HepG2 (cell line): ENCODE results near the gene INAFM2. TPM values are rescaled to one million over a fixed set of nuclear protein-coding genes. Genes with fewer than 3 reads are reported as not detected.

Source experiments
- ADNP ChIP-seq: sonication (generic); formaldehyde crosslinking; IDR thresholded peaks from 2 replicates; pipeline ENCODE4 v1.4.0; 2020; ENCODE audit warnings: missing genetic modification reagents
- AKAP8 ChIP-seq: sonication (generic); formaldehyde crosslinking; IDR thresholded peaks from 2 replicates; pipeline ENCODE4 v1.5.1; 2020; ENCODE audit warnings: mild to moderate bottlenecking, missing genetic modification reagents
- CBFB ChIP-seq: sonication (generic); formaldehyde crosslinking; IDR thresholded peaks from 2 replicates; pipeline ENCODE4 v1.4.0; 2020; ENCODE audit warnings: missing genetic modification reagents
- CENPX ChIP-seq: sonication (generic); formaldehyde crosslinking; IDR thresholded peaks from 2 replicates; pipeline ENCODE4 v1.9.0; 2021; ENCODE audit warnings: mild to moderate bottlenecking, missing genetic modification reagents, moderate library complexity
- E2F5 ChIP-seq: sonication (generic); formaldehyde crosslinking; conservative IDR thresholded peaks from 2 replicates; pipeline ENCODE4 v1.4.0; 2020; ENCODE audit warnings: missing genetic modification reagents
- ESRRA ChIP-seq: sonication (generic); formaldehyde crosslinking; IDR thresholded peaks from 2 replicates; pipeline ENCODE4 v1.5.1; 2020; ENCODE audit warnings: mild to moderate bottlenecking, low read depth, missing genetic modification reagents
- GLI4 ChIP-seq: sonication (generic); formaldehyde crosslinking; IDR thresholded peaks from 2 replicates; pipeline ENCODE4 v1.5.1; 2020; ENCODE audit warnings: missing genetic modification reagents, mild to moderate bottlenecking, moderate library complexity, borderline replicate concordance
- HNRNPUL1 ChIP-seq: fragments of 200-400 bp; formaldehyde crosslinking; IDR thresholded peaks from 2 replicates; pipeline ENCODE4 v1.6.1; 2017; ENCODE audit warnings: low read depth, mild to moderate bottlenecking, low read length, moderate library complexity
- MED13 ChIP-seq: sonication (generic); formaldehyde crosslinking; IDR thresholded peaks from 2 replicates; pipeline ENCODE4 v1.5.0; 2020; ENCODE audit warnings: missing genetic modification reagents
- NR0B2 ChIP-seq: sonication (generic); formaldehyde crosslinking; IDR thresholded peaks from 2 replicates; pipeline ENCODE4 v1.4.0; 2020; ENCODE audit warnings: mild to moderate bottlenecking, missing genetic modification reagents
- PHF5A ChIP-seq: IDR thresholded peaks from one replicate; pipeline ENCODE4 v1.6.1; 2018; ENCODE audit warnings: low read depth, missing genetic modification reagents; ENCODE audit not compliant: unreplicated experiment
- SP1 ChIP-seq, 2 experiments: fragments of 450-650 bp in 1 of 2; sonication (generic) in 1 of 2; formaldehyde crosslinking in 1 of 2; IDR thresholded peaks; 2 replicates each; pipeline versions ENCODE4 v1.4.0 to v1.6.1; 2016 to 2020; ENCODE audit warnings: missing genetic modification reagents in 1 of 2
- STAG1 ChIP-seq: sonication (generic); formaldehyde crosslinking; IDR thresholded peaks from 2 replicates; pipeline ENCODE4 v1.4.0; 2020; ENCODE audit warnings: missing genetic modification reagents
- TEAD3 ChIP-seq: optimal IDR thresholded peaks from 2 replicates; pipeline ENCODE3; 2016; ENCODE audit warnings: borderline replicate concordance
- TOE1 ChIP-seq: sonication (generic); formaldehyde crosslinking; IDR thresholded peaks from 2 replicates; pipeline ENCODE4 v1.4.0; 2020; ENCODE audit warnings: mild to moderate bottlenecking, missing genetic modification reagents
- XBP1 ChIP-seq: sonication (generic); formaldehyde crosslinking; IDR thresholded peaks from 2 replicates; pipeline ENCODE4 v1.5.0; 2020; ENCODE audit warnings: missing genetic modification reagents
- ZBTB34 ChIP-seq: sonication (generic); formaldehyde crosslinking; IDR thresholded peaks from 2 replicates; pipeline ENCODE4 v1.8.0; 2022; ENCODE audit warnings: mild to moderate bottlenecking, missing genetic modification reagents
- ZEB1 ChIP-seq: IDR thresholded peaks from 2 replicates; pipeline ENCODE4 v1.6.1; 2012; ENCODE audit warnings: mild to moderate bottlenecking, low read depth, inconsistent platforms; ENCODE audit not compliant: insufficient replicate concordance
- ZNF235 ChIP-seq: sonication (generic); formaldehyde crosslinking; IDR thresholded peaks from 2 replicates; pipeline ENCODE4 v1.8.1; 2023; ENCODE audit warnings: mild to moderate bottlenecking, missing genetic modification reagents, borderline replicate concordance
- ZNF33B ChIP-seq: sonication (generic); formaldehyde crosslinking; IDR thresholded peaks from 2 replicates; pipeline ENCODE4 v1.5.1; 2020; ENCODE audit warnings: mild to moderate bottlenecking, missing genetic modification reagents
- ZNF512 ChIP-seq: sonication (generic); formaldehyde crosslinking; IDR thresholded peaks from 2 replicates; pipeline ENCODE4 v1.4.0; 2020; ENCODE audit warnings: mild to moderate bottlenecking, missing genetic modification reagents
- ZNF550 ChIP-seq: sonication (generic); formaldehyde crosslinking; IDR thresholded peaks from 2 replicates; pipeline ENCODE4 v1.4.0; 2020; ENCODE audit warnings: mild to moderate bottlenecking, missing genetic modification reagents, borderline replicate concordance
- ZNF576 ChIP-seq: sonication (generic); formaldehyde crosslinking; IDR thresholded peaks from 2 replicates; pipeline ENCODE4 v1.4.0; 2020; ENCODE audit warnings: mild to moderate bottlenecking, missing genetic modification reagents
- ZNF790 ChIP-seq: sonication (generic); formaldehyde crosslinking; IDR thresholded peaks from 2 replicates; pipeline ENCODE4 v1.8.0; 2022; ENCODE audit warnings: missing genetic modification reagents, mild to moderate bottlenecking, borderline replicate concordance
- ZSCAN31 ChIP-seq: sonication (generic); formaldehyde crosslinking; IDR thresholded peaks from 2 replicates; pipeline ENCODE4 v1.5.0; 2020; ENCODE audit warnings: low read depth, mild to moderate bottlenecking, missing genetic modification reagents
- polyA plus RNA-seq, 8 experiments: library from polyadenylated mRNA; depleted of rRNA in 3 of 8; stranded (reverse) in 7 of 8; unstranded in 1 of 8; fragments of >200 nt; fragmentation: Illumina TruSeq in 4 of 8; extraction: Trizol in 4 of 8; gene quantifications; 2 replicates each; pipeline versions ENCODE4 v1.2.1 to v1.2.3, GENCODE V29; 2011 to 2016; ENCODE audit warnings: low read depth in 4 of 8, missing spikeins in 1 of 8, mixed read lengths in 1 of 8; ENCODE audit not compliant: insufficient read depth in 1 of 8
- total RNA-seq, 5 experiments: library from RNA; depleted of rRNA; stranded (reverse); fragments of >200 nt; fragmentation: Illumina TruSeq; extraction: Trizol; gene quantifications; 2 replicates each; pipeline ENCODE4 v1.2.3, GENCODE V29; 2016; ENCODE audit warnings: low read depth in 1 of 5

The INAFM2 gene
- total and polyA plus RNA-seq, 2 of the 13 experiments (the other 11 are each of a cell fraction or from before 2014, with no cell fraction given) = 5.5 to 6.5 TPM

GRCh38 chr15:40367686-40368611 lies 44.5 kb downstream of the INAFM2 start (continued):
- TF ChIP-seq NR0B2 (CRISPR knock-in tag) = peak; percentile 90
- TF ChIP-seq ZSCAN31 (CRISPR knock-in tag) = peak; percentile 89
- TF ChIP-seq TEAD3 (CRISPR knock-in tag) = peak; percentile 53
- peak; percentile 68 for TF ChIP-seq STAG1 (CRISPR knock-in tag)
- TF ChIP-seq E2F5 (CRISPR knock-in tag) = peak; percentile 80
- TF ChIP-seq ESRRA (CRISPR knock-in tag) = peak; percentile 67; the same call in 1 of the 2 replicates
- no peak for TF ChIP-seq CENPX (CRISPR knock-in tag)
- TF ChIP-seq ZEB1 = no peak
- TF ChIP-seq ZNF576 (CRISPR knock-in tag) = no peak
- TF ChIP-seq ZBTB34 (CRISPR knock-in tag) = no peak
- TF ChIP-seq GLI4 (CRISPR knock-in tag) = peak; percentile 92
- TF ChIP-seq ZNF550 (CRISPR knock-in tag) = no peak; the same call in 1 of the 2 replicates
- TF ChIP-seq TOE1 = peak; percentile 70; the same call in 1 of the 2 replicates
- 0 out of 2 replicates have a peak, but pooled peaks have one; percentile 36 for TF ChIP-seq XBP1
- no peak for TF ChIP-seq ZNF512 (CRISPR knock-in tag)
- peak; percentile 72; the same call in 1 of the 2 replicates for TF ChIP-seq AKAP8
- TF ChIP-seq ZNF33B (CRISPR knock-in tag) = peak; percentile 99
- TF ChIP-seq ZNF790 (CRISPR knock-in tag) = peak; percentile 55; the same call in 1 of the 2 replicates
- TF ChIP-seq CBFB (CRISPR knock-in tag) = peak; percentile 70
- peak; percentile 89; the same call in 1 of the 2 replicates for TF ChIP-seq ZNF235 (CRISPR knock-in tag)
- peak; percentile 45 for TF ChIP-seq PHF5A (CRISPR knock-in tag)
- TF ChIP-seq HNRNPUL1 = no peak
- TF ChIP-seq SP1 (IDR thresholded peaks at IDR 0.05) = no peak
- 0 out of 2 replicates have a peak, but pooled peaks have one; percentile 29 for TF ChIP-seq SP1 (CRISPR knock-in tag; IDR thresholded peaks at IDR 0.05)
- TF ChIP-seq MED13 = peak; percentile 85; the same call in 1 of the 2 replicates
- TF ChIP-seq ADNP (CRISPR knock-in tag) = no peak
